Common myeloid progenitor, CD34-positive (primary cell): ENCODE measurements around the gene ZNF700.
A peak's percentile ranks its signal among the peaks of the same experiment; 100 is the strongest.
"Not testable (repeated sequence)": the region's sequence is repeated elsewhere in the genome, so short reads cannot be mapped to it uniquely, and the experiment has no call there.

Experiments used
- CTCF ChIA-PET: fragments of 350-600 bp; sonication (Branson Sonifier 250); formaldehyde crosslinking; loops from one replicate; lab custom pipeline; 2021; ENCODE audit warnings: antibody characterized with exemption; lab: Charles Lee
- POLR2A ChIA-PET: fragments of 350-600 bp; sonication (Branson Sonifier 250); formaldehyde crosslinking; loops from one replicate; lab custom pipeline; 2021; ENCODE audit warnings: antibody characterized with exemption; lab: Charles Lee
- DNase-seq, 3 donors: peaks; one replicate each; pipeline versions ENCODE4 v3.0.0 to v3.0.0-alpha.2; 2013
- H3K27ac ChIP-seq, 2 experiments: 1 replicate in 1 of 2; 2 replicates in 1 of 2; pipeline ENCODE4 v1.7.0; 2013; ENCODE audit warnings: inconsistent platforms in 2 of 2, low read length in 2 of 2, mild to moderate bottlenecking in 2 of 2, low read depth in 1 of 2, moderate library complexity in 1 of 2; ENCODE audit not compliant: severe bottlenecking in 2 of 2, insufficient read depth in 1 of 2, poor library complexity in 1 of 2
- H3K27me3 ChIP-seq, 5 experiments: replicated peaks in 2 of 5; 1 replicate in 3 of 5; 2 replicates in 2 of 5; pipeline versions ENCODE4 v1.6.1 to v1.7.0; 2013; ENCODE audit warnings: low read length in 4 of 5, mild to moderate bottlenecking in 2 of 5, moderate library complexity in 2 of 5, inconsistent platforms in 1 of 5; ENCODE audit not compliant: insufficient read depth in 5 of 5, control insufficient read depth in 4 of 5
- H3K36me3 ChIP-seq, 4 experiments: 1 replicate in 2 of 4; 2 replicates in 2 of 4; pipeline versions ENCODE4 v1.6.1 to v1.7.0; 2013; ENCODE audit warnings: low read length in 3 of 4, control low read depth in 1 of 4, mild to moderate bottlenecking in 1 of 4; ENCODE audit not compliant: control insufficient read depth in 4 of 4, insufficient read depth in 4 of 4
- H3K4me1 ChIP-seq, 4 experiments: 1 replicate in 3 of 4; 2 replicates in 1 of 4; pipeline versions ENCODE4 v1.6.1 to v1.7.1; 2013; ENCODE audit warnings: low read length in 3 of 4, mild to moderate bottlenecking in 3 of 4, control low read depth in 1 of 4, inconsistent platforms in 1 of 4, moderate library complexity in 1 of 4; ENCODE audit not compliant: control insufficient read depth in 4 of 4, insufficient read depth in 4 of 4; ENCODE audit errors: control extremely low read depth in 1 of 4
- H3K4me3 ChIP-seq, 7 experiments: 1 replicate in 4 of 7; 2 replicates in 3 of 7; pipeline versions ENCODE4 v1.5.1 to v1.7.0; 2013; ENCODE audit warnings: mild to moderate bottlenecking in 7 of 7, low read length in 6 of 7, moderate library complexity in 6 of 7, inconsistent platforms in 2 of 7, low read depth in 2 of 7, control low read depth in 1 of 7; ENCODE audit not compliant: insufficient read depth in 4 of 7, control insufficient read depth in 1 of 7; ENCODE audit errors: extremely low read depth in 1 of 7
- H3K9me3 ChIP-seq, 5 experiments: 1 replicate in 4 of 5; 2 replicates in 1 of 5; pipeline versions ENCODE4 v1.6.1 to v1.7.1; 2013; ENCODE audit warnings: low read length in 4 of 5, mild to moderate bottlenecking in 2 of 5, inconsistent platforms in 1 of 5, low read depth in 1 of 5, moderate library complexity in 1 of 5; ENCODE audit not compliant: control insufficient read depth in 4 of 5, insufficient read depth in 2 of 5; ENCODE audit errors: control extremely low read depth in 1 of 5
- WGBS: methylation state at CpG from one replicate; pipeline ENCODE4 v1.1.5; 2013; ENCODE audit not compliant: insufficient coverage; 5-methylcytosine and 5-hydroxymethylcytosine counted together

The ZNF700 gene

DNA sequence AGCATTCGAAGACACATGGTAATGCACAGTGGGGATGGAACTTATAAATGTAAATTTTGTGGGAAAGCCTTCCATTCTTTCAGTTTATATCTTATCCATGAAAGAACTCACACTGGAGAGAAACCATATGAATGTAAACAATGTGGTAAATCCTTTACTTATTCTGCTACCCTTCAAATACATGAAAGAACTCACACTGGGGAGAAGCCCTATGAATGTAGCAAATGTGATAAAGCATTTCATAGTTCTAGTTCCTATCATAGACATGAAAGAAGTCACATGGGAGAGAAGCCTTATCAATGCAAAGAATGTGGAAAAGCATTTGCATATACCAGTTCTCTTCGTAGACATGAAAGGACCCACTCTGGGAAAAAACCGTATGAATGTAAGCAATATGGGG, 23.7 kb downstream of the ZNF700 start:
- Histone ChIP-seq H3K36me3 (peaks cover 35 to 94% (median 69%) of the 10 kb centered on the region in 4 experiments), H3K27me3 (no peaks in the 10 kb centered on the region), H3K9me3 (peaks cover 26 to 98% (median 87%) of the 10 kb centered on the region in 5 experiments), H3K4me3 (no peak overlapping the region), H3K27ac (no peak overlapping the region), H3K4me1 (no peaks in the 10 kb centered on the region)
- peak in 1 of 3 donors; percentile 30 for DNase-seq
- CTCF ChIA-PET = no interaction called here
- POLR2A ChIA-PET = no interaction called here
- WGBS = no CpG with 5 or more reads among the region's 3 CpGs

DNA sequence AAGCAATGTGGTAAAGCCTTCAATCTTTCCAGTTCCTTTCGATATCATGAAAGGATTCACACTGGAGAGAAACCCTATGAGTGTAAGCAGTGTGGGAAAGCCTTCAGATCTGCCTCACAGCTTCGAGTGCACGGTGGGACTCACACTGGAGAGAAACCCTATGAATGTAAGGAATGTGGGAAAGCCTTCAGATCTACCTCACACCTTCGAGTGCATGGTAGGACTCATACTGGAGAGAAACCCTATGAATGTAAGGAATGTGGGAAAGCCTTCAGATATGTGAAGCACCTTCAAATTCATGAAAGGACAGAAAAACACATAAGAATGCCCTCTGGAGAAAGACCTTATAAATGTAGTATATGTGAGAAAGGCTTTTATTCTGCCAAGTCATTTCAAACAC, 24.3 kb downstream of the ZNF700 start:
- Histone ChIP-seq H3K4me1 (no peaks in the 10 kb centered on the region), H3K9me3 (peaks cover 25 to 96% (median 84%) of the 10 kb centered on the region in 5 experiments), H3K27ac (no peak overlapping the region), H3K36me3 (peaks cover 32 to 89% (median 67%) of the 10 kb centered on the region in 4 experiments), H3K27me3 (no peaks in the 10 kb centered on the region), H3K4me3 (no peak overlapping the region)
- peak; percentile 7 to 58 (median 34) for DNase-seq
- ChIA-PET POLR2A (no interaction called here), CTCF (no interaction called here)
- WGBS = 100% methylated on average over 3 of the region's 4 CpGs

DNA sequence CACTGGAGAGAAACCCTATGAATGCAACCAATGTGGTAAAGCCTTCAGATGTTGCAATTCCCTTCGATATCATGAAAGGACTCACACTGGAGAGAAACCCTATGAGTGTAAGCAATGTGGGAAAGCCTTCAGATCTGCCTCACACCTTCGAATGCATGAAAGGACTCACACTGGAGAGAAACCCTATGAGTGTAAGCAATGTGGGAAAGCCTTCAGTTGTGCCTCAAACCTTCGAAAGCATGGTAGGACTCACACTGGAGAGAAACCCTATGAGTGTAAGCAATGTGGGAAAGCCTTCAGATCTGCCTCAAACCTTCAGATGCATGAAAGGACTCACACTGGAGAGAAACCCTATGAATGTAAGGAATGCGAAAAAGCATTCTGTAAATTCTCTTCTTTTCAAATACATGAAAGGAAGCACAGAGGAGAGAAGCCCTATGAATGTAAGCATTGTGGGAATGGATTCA, 24.7 kb downstream of the ZNF700 start:
- POLR2A ChIA-PET = not testable (repeated sequence)
- peaks cover 24 to 96% (median 83%) of the 10 kb centered on the region in 5 experiments for H3K9me3 ChIP-seq

DNA sequence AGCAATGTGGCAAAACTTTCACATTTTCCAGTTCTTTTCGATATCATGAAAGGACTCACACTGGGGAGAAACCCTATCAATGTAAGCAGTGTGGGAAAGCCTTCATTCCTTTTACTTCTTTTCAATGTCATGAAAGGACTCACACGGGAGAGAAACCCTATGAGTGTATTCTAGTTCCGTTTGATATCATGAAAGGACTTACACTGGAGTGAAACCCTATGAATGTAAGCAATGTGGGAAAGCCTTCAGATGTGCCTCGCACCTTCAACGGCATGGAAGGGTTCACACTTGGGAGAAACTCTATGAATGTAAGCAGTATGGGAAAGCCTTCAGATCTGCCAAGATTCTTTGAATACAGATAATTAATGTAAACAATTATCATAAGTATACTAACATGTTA, 25.4 kb downstream of the ZNF700 start:
- H3K36me3 ChIP-seq = peaks cover 30 to 79% (median 56%) of the 10 kb centered on the region in 4 experiments
- CTCF ChIA-PET = interaction anchor here (1.4 kb wide), 1 partner anchor 12 kb away, joined by 5 read pairs; no protein-coding TSS in a partner anchor
- no peaks in the 10 kb centered on the region for H3K27me3 ChIP-seq
- H3K27ac ChIP-seq = no peak overlapping the region
- peak overlapping the region in 2 of 7 experiments; percentile 40 to 47 for H3K4me3 ChIP-seq
- 91% methylated on average over 3 of the region's 5 CpGs for WGBS
- H3K4me1 ChIP-seq = no peaks in the 10 kb centered on the region
- H3K9me3 ChIP-seq = peaks cover 24 to 93% (median 78%) of the 10 kb centered on the region in 5 experiments
- no peak for DNase-seq
- POLR2A ChIA-PET = no interaction called here

More for the DNA sequence above, 24.7 kb downstream of the ZNF700 start:
- H3K27me3 ChIP-seq, H3K27ac ChIP-seq, H3K4me1 ChIP-seq, CTCF ChIA-PET: not testable (repeated sequence)
- 100% methylated on average over 3 of the region's 4 CpGs for WGBS
- peaks cover 30 to 84% (median 63%) of the 10 kb centered on the region in 4 experiments for H3K36me3 ChIP-seq
- peak overlapping the region in 2 of 7 experiments; percentile 40 to 47 for H3K4me3 ChIP-seq
- peak in 1 of 3 donors; percentile 27 for DNase-seq

DNA sequence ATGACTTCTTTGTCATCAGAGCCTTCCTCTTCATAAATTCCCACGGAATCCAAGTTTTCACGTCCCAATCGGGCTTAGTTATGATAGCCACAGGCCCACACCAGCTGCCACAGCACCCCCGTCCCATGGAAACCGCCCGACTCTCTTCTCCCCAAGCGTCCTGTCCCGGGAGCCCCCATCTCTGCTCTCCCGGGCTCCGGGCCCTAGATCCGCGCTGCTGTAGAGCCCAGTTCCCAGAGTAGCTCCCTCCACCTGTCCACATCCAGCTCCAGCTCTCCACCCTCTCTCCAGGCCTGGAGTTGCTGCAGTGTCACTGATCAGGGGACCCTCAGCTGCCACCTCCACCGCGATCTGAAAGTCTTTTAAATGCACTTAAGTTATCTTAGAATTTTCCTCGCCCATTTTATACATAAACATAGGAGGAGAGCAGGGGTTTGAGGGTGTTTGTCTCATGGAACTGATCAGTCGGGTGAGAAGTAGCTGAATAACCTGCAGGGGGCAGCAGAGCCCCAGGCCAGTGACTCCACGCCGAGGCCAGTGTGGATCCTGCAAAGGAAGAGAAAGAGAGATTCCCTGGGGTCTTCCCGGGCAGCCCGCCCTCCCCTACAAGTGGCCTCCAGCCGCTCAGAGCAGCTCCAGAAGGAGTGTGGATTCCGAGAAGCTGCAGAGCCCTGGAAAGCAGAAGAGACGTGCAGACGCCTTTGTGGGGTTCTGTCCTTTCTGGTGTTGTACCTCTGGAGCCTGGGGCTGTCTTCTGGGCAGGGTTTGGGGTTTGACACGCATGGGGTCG, 38.9 kb downstream of the ZNF700 start:
- ChIA-PET CTCF (interaction anchor here (0.8 to 5.1 kb wide), 20 partner anchors 9 to 384 kb away, joined by 3 to 47 read pairs (median 6); partner anchors contain the start of genes ZNF491, ZNF700 and ZNF878), POLR2A (interaction anchor here (0.5 to 2.5 kb wide), 4 partner anchors 11 to 392 kb away, joined by 3 to 22 read pairs (median 4); no protein-coding TSS in a partner anchor)
- no peaks in the 10 kb centered on the region for H3K27me3 ChIP-seq
- peaks cover 0 to 2% (median 0%) of the 10 kb centered on the region in 4 experiments for H3K36me3 ChIP-seq
- peaks cover 0 to 22% (median 18%) of the 10 kb centered on the region in 4 experiments for H3K4me1 ChIP-seq
- no peak overlapping the region for H3K27ac ChIP-seq
- peak overlapping the region in 3 of 7 experiments; percentile 89 to 99 (median 94) for H3K4me3 ChIP-seq
- DNase-seq = peak; percentile 73 to 82 (median 75)
- 60% methylated on average over 20 of the region's 26 CpGs for WGBS
- no peaks in the 10 kb centered on the region for H3K9me3 ChIP-seq

DNA sequence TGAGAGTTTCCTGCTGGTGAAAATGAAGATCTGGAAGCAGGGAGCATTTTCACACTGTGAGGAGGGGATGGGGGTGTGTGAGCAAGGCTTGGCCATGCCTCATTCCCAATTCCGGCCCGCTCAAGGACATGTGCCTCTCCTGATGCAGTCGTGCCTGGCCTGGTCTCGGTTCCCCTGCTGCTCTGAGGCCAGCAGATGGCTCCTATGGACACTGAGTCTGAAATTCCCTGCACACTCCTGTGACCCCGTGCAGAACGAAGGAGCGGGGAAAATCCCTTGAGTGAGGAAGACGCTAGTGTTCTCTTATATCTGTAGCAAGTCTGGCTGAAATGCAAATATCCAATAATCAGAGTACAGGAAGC, 39.6 kb downstream of the ZNF700 start:
- Histone ChIP-seq H3K4me1 (peaks cover 0 to 22% (median 18%) of the 10 kb centered on the region in 4 experiments), H3K27ac (peak overlapping the region in 1 of 2 experiments; percentile 52), H3K4me3 (peak overlapping the region in 6 of 7 experiments; percentile 83 to 100 (median 95)), H3K36me3 (peaks cover 0 to 5% (median under 1%) of the 10 kb centered on the region in 4 experiments), H3K9me3 (no peaks in the 10 kb centered on the region), H3K27me3 (no peaks in the 10 kb centered on the region)
- POLR2A ChIA-PET = interaction anchor here (0.6 to 2.5 kb wide), 6 partner anchors 10 to 176 kb away, joined by 3 to 22 read pairs (median 4); partner anchors contain the start of genes ZNF20 and ZNF700
- CTCF ChIA-PET = interaction anchor here (0.9 to 5.1 kb wide), 11 partner anchors 9 to 383 kb away, joined by 3 to 47 read pairs (median 6); partner anchors contain the start of genes ZNF491 and ZNF700
- DNase-seq = no peak
- 13% methylated on average over 8 of the region's 8 CpGs for whole genome bisulfite sequencing
